ENCODE data around the gene PHACTR2.

The PHACTR2 gene

GRCh38 chr6:143689852-143690251 is 12.1 kb downstream of the PHACTR2 start:
- no peaks in the 10 kb centered on the region for H3K9me3 ChIP-seq (ENCODE audit: control insufficient read depth, insufficient read depth, low read length)
- no CpG with 5 or more reads among the region's 9 CpGs for WGBS (ENCODE audit: insufficient coverage, insufficient read length)
- no peak overlapping the region for H3K27ac ChIP-seq (ENCODE audit: low read length)
- no peak overlapping the region for H3K4me3 ChIP-seq (ENCODE audit: low read length)
- DNase-seq (ENCODE audit: low read depth, low spot score) = no peak
- H3K27me3 ChIP-seq (ENCODE audit: control insufficient read depth, insufficient read depth, low read length) = no peaks in the 10 kb centered on the region
- H3K36me3 ChIP-seq (ENCODE audit: control insufficient read depth, insufficient read depth, low read length) = no peaks in the 10 kb centered on the region
- peaks cover 4% of the 10 kb centered on the region; the same call in 1 of the 2 replicates for H3K4me1 ChIP-seq (ENCODE audit: control insufficient read depth, insufficient read depth, low read length)

- Histone ChIP-seq H3K27me3 (ENCODE audit: control insufficient read depth, insufficient read depth, low read length) (no peaks in the 10 kb centered on the region), H3K36me3 (ENCODE audit: control insufficient read depth, insufficient read depth, low read length) (no peaks in the 10 kb centered on the region), H3K27ac (ENCODE audit: low read length) (no peak overlapping the region), H3K9me3 (ENCODE audit: control insufficient read depth, insufficient read depth, low read length) (no peaks in the 10 kb centered on the region), H3K4me1 (ENCODE audit: control insufficient read depth, insufficient read depth, low read length) (peaks cover 4% of the 10 kb centered on the region; the same call in 1 of the 2 replicates), H3K4me3 (ENCODE audit: low read length) (no peak overlapping the region)
- no peak for DNase-seq (ENCODE audit: low read depth, low spot score)
- no CpG with 5 or more reads among the region's 1 CpG for WGBS (ENCODE audit: insufficient coverage, insufficient read length)
Measured at GRCh38 chr6:143691155-143691554, 13.4 kb downstream of the PHACTR2 start.

GRCh38 chr6:143691900-143692636 is 14.3 kb downstream of the PHACTR2 start:
- H3K27ac ChIP-seq (ENCODE audit: low read length) = no peak overlapping the region
- WGBS (ENCODE audit: insufficient coverage, insufficient read length) = no CpG with 5 or more reads among the region's 7 CpGs
- no peak overlapping the region for H3K4me3 ChIP-seq (ENCODE audit: low read length)
- peaks cover 3% of the 10 kb centered on the region; the same call in 1 of the 2 replicates for H3K4me1 ChIP-seq (ENCODE audit: control insufficient read depth, insufficient read depth, low read length)
- H3K36me3 ChIP-seq (ENCODE audit: control insufficient read depth, insufficient read depth, low read length) = no peaks in the 10 kb centered on the region
- no peak for DNase-seq (ENCODE audit: low read depth, low spot score)
- no peaks in the 10 kb centered on the region for H3K27me3 ChIP-seq (ENCODE audit: control insufficient read depth, insufficient read depth, low read length)
- H3K9me3 ChIP-seq (ENCODE audit: control insufficient read depth, insufficient read depth, low read length) = no peaks in the 10 kb centered on the region

- no peak overlapping the region for H3K4me3 ChIP-seq (ENCODE audit: low read length)
- H3K27ac ChIP-seq (ENCODE audit: low read length) = no peak overlapping the region
- WGBS (ENCODE audit: insufficient coverage, insufficient read length) = no CpG with 5 or more reads among the region's 3 CpGs
- DNase-seq (ENCODE audit: low read depth, low spot score) = no peak
- H3K9me3 ChIP-seq (ENCODE audit: control insufficient read depth, insufficient read depth, low read length) = no peaks in the 10 kb centered on the region
- no peaks in the 10 kb centered on the region for H3K36me3 ChIP-seq (ENCODE audit: control insufficient read depth, insufficient read depth, low read length)
- H3K4me1 ChIP-seq (ENCODE audit: control insufficient read depth, insufficient read depth, low read length) = peaks cover 1% of the 10 kb centered on the region; the same call in 1 of the 2 replicates
- H3K27me3 ChIP-seq (ENCODE audit: control insufficient read depth, insufficient read depth, low read length) = no peaks in the 10 kb centered on the region
Measured at GRCh38 chr6:143692696-143693095, 14.9 kb downstream of the PHACTR2 start.

- Histone ChIP-seq H3K36me3 (ENCODE audit: control insufficient read depth, insufficient read depth, low read length) (no peaks in the 10 kb centered on the region), H3K9me3 (ENCODE audit: control insufficient read depth, insufficient read depth, low read length) (no peaks in the 10 kb centered on the region), H3K27ac (ENCODE audit: low read length) (no peak overlapping the region), H3K4me1 (ENCODE audit: control insufficient read depth, insufficient read depth, low read length) (peaks cover 2% of the 10 kb centered on the region; the same call in 1 of the 2 replicates), H3K27me3 (ENCODE audit: control insufficient read depth, insufficient read depth, low read length) (no peaks in the 10 kb centered on the region), H3K4me3 (ENCODE audit: low read length) (no peak overlapping the region)
- WGBS (ENCODE audit: insufficient coverage, insufficient read length) = no CpG with 5 or more reads among the region's 2 CpGs
- DNase-seq (ENCODE audit: low read depth, low spot score) = no peak
Measured at GRCh38 chr6:143694013-143694412, 16.2 kb downstream of the PHACTR2 start.

GRCh38 chr6:143694560-143694959 is 16.8 kb downstream of the PHACTR2 start:
- Histone ChIP-seq H3K36me3 (ENCODE audit: control insufficient read depth, insufficient read depth, low read length) (no peaks in the 10 kb centered on the region), H3K27ac (ENCODE audit: low read length) (no peak overlapping the region), H3K27me3 (ENCODE audit: control insufficient read depth, insufficient read depth, low read length) (no peaks in the 10 kb centered on the region), H3K4me3 (ENCODE audit: low read length) (no peak overlapping the region), H3K4me1 (ENCODE audit: control insufficient read depth, insufficient read depth, low read length) (peaks cover 2% of the 10 kb centered on the region; the same call in 1 of the 2 replicates), H3K9me3 (ENCODE audit: control insufficient read depth, insufficient read depth, low read length) (no peaks in the 10 kb centered on the region)
- no CpG with 5 or more reads among the region's 7 CpGs for WGBS (ENCODE audit: insufficient coverage, insufficient read length)
- DNase-seq (ENCODE audit: low read depth, low spot score) = no peak

GRCh38 chr6:143695130-143695968 is 17.6 kb downstream of the PHACTR2 start:
- H3K4me1 ChIP-seq (ENCODE audit: control insufficient read depth, insufficient read depth, low read length) = peaks cover 1% of the 10 kb centered on the region; the same call in 1 of the 2 replicates

GRCh38 chr6:143695969-143696663 is 18.4 kb downstream of the PHACTR2 start:
- no peaks in the 10 kb centered on the region for H3K9me3 ChIP-seq (ENCODE audit: control insufficient read depth, insufficient read depth, low read length)
- peaks cover 1% of the 10 kb centered on the region; the same call in 1 of the 2 replicates for H3K4me1 ChIP-seq (ENCODE audit: control insufficient read depth, insufficient read depth, low read length)
- no peaks in the 10 kb centered on the region for H3K36me3 ChIP-seq (ENCODE audit: control insufficient read depth, insufficient read depth, low read length)
- H3K27ac ChIP-seq (ENCODE audit: low read length) = no peak overlapping the region
- no peaks in the 10 kb centered on the region for H3K27me3 ChIP-seq (ENCODE audit: control insufficient read depth, insufficient read depth, low read length)
- H3K4me3 ChIP-seq (ENCODE audit: low read length) = no peak overlapping the region
- WGBS (ENCODE audit: insufficient coverage, insufficient read length) = no CpG with 5 or more reads among the region's 4 CpGs
- no peak for DNase-seq (ENCODE audit: low read depth, low spot score)

More at GRCh38 chr6:143695130-143695968, 17.6 kb downstream of the PHACTR2 start:
- Histone ChIP-seq H3K36me3 (ENCODE audit: control insufficient read depth, insufficient read depth, low read length) (no peaks in the 10 kb centered on the region), H3K27ac (ENCODE audit: low read length) (no peak overlapping the region), H3K9me3 (ENCODE audit: control insufficient read depth, insufficient read depth, low read length) (no peaks in the 10 kb centered on the region), H3K27me3 (ENCODE audit: control insufficient read depth, insufficient read depth, low read length) (no peaks in the 10 kb centered on the region), H3K4me3 (ENCODE audit: low read length) (no peak overlapping the region)
- DNase-seq (ENCODE audit: low read depth, low spot score) = no peak
- no CpG with 5 or more reads among the region's 7 CpGs for WGBS (ENCODE audit: insufficient coverage, insufficient read length)

- no peaks in the 10 kb centered on the region for H3K36me3 ChIP-seq (ENCODE audit: control insufficient read depth, insufficient read depth, low read length)
- no peaks in the 10 kb centered on the region for H3K9me3 ChIP-seq (ENCODE audit: control insufficient read depth, insufficient read depth, low read length)
- no peak for DNase-seq (ENCODE audit: low read depth, low spot score)
- H3K4me1 ChIP-seq (ENCODE audit: control insufficient read depth, insufficient read depth, low read length) = peaks cover 1% of the 10 kb centered on the region; the same call in 1 of the 2 replicates
- no peak overlapping the region for H3K4me3 ChIP-seq (ENCODE audit: low read length)
- H3K27me3 ChIP-seq (ENCODE audit: control insufficient read depth, insufficient read depth, low read length) = no peaks in the 10 kb centered on the region
- no peak overlapping the region for H3K27ac ChIP-seq (ENCODE audit: low read length)
- WGBS (ENCODE audit: insufficient coverage, insufficient read length) = no CpG with 5 or more reads among the region's 2 CpGs
Measured at GRCh38 chr6:143696664-143697000, 18.9 kb downstream of the PHACTR2 start.
